Astrocyte (in vitro differentiated cells and primary cell): Measurements from ENCODE around the gene MFSD1. TPM values are rescaled to one million over a fixed set of nuclear protein-coding genes. Genes with fewer than 3 reads are reported as not detected.

Experiments
- DNase-seq: peaks from one replicate; pipeline ENCODE4 v3.0.0-alpha.2; 2010; ENCODE audit warnings: low read depth
- FAIRE-seq: peaks from 2 replicates; lab custom pipeline; 2011; peaks lifted over from hg19 to GRCh38; lab: Jason Lieb, UNC
- H2AFZ ChIP-seq: 2 replicates; pipeline ENCODE4 v1.6.0; 2012; ENCODE audit warnings: low read depth, low read length, inconsistent platforms
- H3K27ac ChIP-seq: 2 replicates; pipeline ENCODE4 v1.5.1; 2011; ENCODE audit warnings: low read depth, low read length, inconsistent platforms
- H3K27me3 ChIP-seq: 2 replicates; pipeline ENCODE4 v1.6.0; 2011; ENCODE audit warnings: low read length, inconsistent platforms; ENCODE audit not compliant: insufficient read depth
- H3K36me3 ChIP-seq: 2 replicates; pipeline ENCODE4 v1.5.1; 2011; ENCODE audit warnings: low read length, inconsistent platforms; ENCODE audit not compliant: insufficient read depth
- H3K4me1 ChIP-seq: 2 replicates; pipeline ENCODE4 v1.5.1; 2011; ENCODE audit warnings: low read length, inconsistent platforms; ENCODE audit not compliant: insufficient read depth
- H3K4me2 ChIP-seq: 2 replicates; pipeline ENCODE4 v1.6.0; 2012; ENCODE audit warnings: low read length, inconsistent platforms
- H3K4me3 ChIP-seq: 2 replicates; pipeline ENCODE4 v1.5.1; 2011; ENCODE audit warnings: low read depth, mild to moderate bottlenecking, low read length, inconsistent platforms; ENCODE audit not compliant: insufficient read depth
- H3K79me2 ChIP-seq: 2 replicates; pipeline ENCODE4 v1.6.0; 2012; ENCODE audit warnings: mild to moderate bottlenecking, low read length, inconsistent platforms; ENCODE audit not compliant: insufficient read depth
- H3K9ac ChIP-seq: 2 replicates; pipeline ENCODE4 v1.6.0; 2012; ENCODE audit warnings: mild to moderate bottlenecking, low read length, inconsistent platforms
- H3K9me3 ChIP-seq: 2 replicates; pipeline ENCODE4 v1.5.1; 2012; ENCODE audit warnings: low read depth, mild to moderate bottlenecking, low read length, inconsistent platforms; ENCODE audit not compliant: insufficient read depth
- H4K20me1 ChIP-seq: 2 replicates; pipeline ENCODE4 v1.6.0; 2012; ENCODE audit warnings: low read length, inconsistent platforms; ENCODE audit not compliant: insufficient read depth
- H3K27ac Mint-ChIP-seq: one replicate; pipeline ENCODE4 v1.8.0; 2021; ENCODE audit warnings: mild to moderate bottlenecking, mixed read lengths; ENCODE audit not compliant: unreplicated experiment
- H3K27me3 Mint-ChIP-seq: one replicate; pipeline ENCODE4 v1.8.0; 2021; ENCODE audit warnings: low read depth, mixed read lengths; ENCODE audit not compliant: unreplicated experiment
- H3K36me3 Mint-ChIP-seq: one replicate; pipeline ENCODE4 v1.8.0; 2021; ENCODE audit warnings: low read depth, mixed read lengths; ENCODE audit not compliant: unreplicated experiment
- H3K4me1 Mint-ChIP-seq: one replicate; pipeline ENCODE4 v1.8.0; 2021; ENCODE audit warnings: low read depth, mixed read lengths; ENCODE audit not compliant: unreplicated experiment
- H3K4me3 Mint-ChIP-seq: one replicate; pipeline ENCODE4 v1.8.0; 2021; ENCODE audit warnings: mild to moderate bottlenecking, moderate library complexity, mixed read lengths; ENCODE audit not compliant: unreplicated experiment
- H3K9me3 Mint-ChIP-seq: one replicate; pipeline ENCODE4 v1.8.0; 2021; ENCODE audit warnings: mild to moderate bottlenecking, mixed read lengths; ENCODE audit not compliant: unreplicated experiment
- CTCF ChIP-seq: IDR thresholded peaks from 2 replicates; pipeline ENCODE4 v1.5.1; 2011; ENCODE audit warnings: low read depth, mild to moderate bottlenecking, inconsistent platforms, low read length, moderate library complexity; ENCODE audit not compliant: insufficient read depth
- EZH2 ChIP-seq: IDR thresholded peaks from 2 replicates; pipeline ENCODE4 v1.6.1; 2012; ENCODE audit warnings: mild to moderate bottlenecking, low read length, inconsistent platforms; ENCODE audit not compliant: insufficient read depth
- total RNA-seq: library from RNA; stranded (reverse); gene quantifications from 2 replicates; pipeline ENCODE4 v1.2.1, GENCODE V29; 2021

Gene MFSD1
- total RNA-seq, 1 donor from 2014 or later = 62.2 TPM

GRCh38 chr3:158820521-158820920 lies 18.7 kb downstream of the MFSD1 start:
- no peaks in the 10 kb centered on the region for H3K9me3 Mint-ChIP-seq
- H4K20me1 ChIP-seq = no peaks in the 10 kb centered on the region
- TF ChIP-seq CTCF = no peak
- TF ChIP-seq EZH2 = no peak
- FAIRE-seq (no peak), DNase-seq (no peak)
- no peak overlapping the region for H3K9ac ChIP-seq
- no peaks in the 10 kb centered on the region for H3K4me1 Mint-ChIP-seq
- H3K4me1 ChIP-seq = no peaks in the 10 kb centered on the region
- peaks cover 9% of the 10 kb centered on the region for H3K36me3 Mint-ChIP-seq
- H3K27me3 Mint-ChIP-seq = no peaks in the 10 kb centered on the region
- H3K4me3 ChIP-seq = no peak overlapping the region
- H3K79me2 ChIP-seq = no peaks in the 10 kb centered on the region
- H3K9me3 ChIP-seq = no peaks in the 10 kb centered on the region
- no peak overlapping the region for H3K27ac Mint-ChIP-seq
- no peaks in the 10 kb centered on the region for H3K27me3 ChIP-seq
- no peak overlapping the region for H2AFZ ChIP-seq
- H3K27ac ChIP-seq = no peak overlapping the region
- no peak overlapping the region for H3K4me2 ChIP-seq
- no peak overlapping the region for H3K4me3 Mint-ChIP-seq
- H3K36me3 ChIP-seq = peaks cover 44% of the 10 kb centered on the region

- no peak overlapping the region for H3K27ac Mint-ChIP-seq
- Histone ChIP-seq H4K20me1 (no peaks in the 10 kb centered on the region), H3K9me3 (no peaks in the 10 kb centered on the region), H3K9ac (no peak overlapping the region), H3K27ac (no peak overlapping the region), H3K4me2 (no peak overlapping the region), H3K27me3 (no peaks in the 10 kb centered on the region), H3K36me3 (peaks cover 46% of the 10 kb centered on the region), H2AFZ (no peak overlapping the region), H3K4me3 (no peak overlapping the region), H3K79me2 (no peaks in the 10 kb centered on the region), H3K4me1 (no peaks in the 10 kb centered on the region)
- TF ChIP-seq CTCF (no peak), EZH2 (no peak)
- H3K4me1 Mint-ChIP-seq = no peaks in the 10 kb centered on the region
- H3K4me3 Mint-ChIP-seq = no peak overlapping the region
- H3K27me3 Mint-ChIP-seq = no peaks in the 10 kb centered on the region
- peaks cover 8% of the 10 kb centered on the region for H3K36me3 Mint-ChIP-seq
- FAIRE-seq (no peak), DNase-seq (no peak)
- no peaks in the 10 kb centered on the region for H3K9me3 Mint-ChIP-seq
These were observed 20.0 kb downstream of the MFSD1 start for GRCh38 chr3:158821847-158822246.

- no peaks in the 10 kb centered on the region for H3K27me3 ChIP-seq
- no peak overlapping the region for H3K9ac ChIP-seq
- TF ChIP-seq EZH2 = no peak
- TF ChIP-seq CTCF = no peak
- no peak overlapping the region for H3K4me2 ChIP-seq
- FAIRE-seq = no peak
- Mint-ChIP-seq H3K36me3 (peaks cover 4% of the 10 kb centered on the region), H3K4me1 (no peaks in the 10 kb centered on the region), H3K4me3 (no peak overlapping the region), H3K27ac (no peak overlapping the region), H3K27me3 (no peaks in the 10 kb centered on the region), H3K9me3 (no peaks in the 10 kb centered on the region)
- H2AFZ ChIP-seq = no peak overlapping the region
- H4K20me1 ChIP-seq = no peaks in the 10 kb centered on the region
- no peaks in the 10 kb centered on the region for H3K9me3 ChIP-seq
- H3K4me1 ChIP-seq = no peaks in the 10 kb centered on the region
- no peak overlapping the region for H3K27ac ChIP-seq
- no peaks in the 10 kb centered on the region for H3K79me2 ChIP-seq
- no peak for DNase-seq
- no peak overlapping the region for H3K4me3 ChIP-seq
- peaks cover 53% of the 10 kb centered on the region for H3K36me3 ChIP-seq
These were observed 21.6 kb downstream of the MFSD1 start for GRCh38 chr3:158823426-158823825.
